HG03520 (cell line): ENCODE results near the gene RPL10A.

Experiments
- ATAC-seq: cut with Tn5 transposase; IDR thresholded peaks from one replicate; pipeline ENCODE4 v1.9.1; 2021; ENCODE audit warnings: mild to moderate bottlenecking, moderate library complexity; ENCODE audit not compliant: unreplicated experiment

The RPL10A gene

GRCh38 chr6:35489995-35490791 lies 22.0 kb downstream of the RPL10A start:
- no peak for ATAC-seq

DNA sequence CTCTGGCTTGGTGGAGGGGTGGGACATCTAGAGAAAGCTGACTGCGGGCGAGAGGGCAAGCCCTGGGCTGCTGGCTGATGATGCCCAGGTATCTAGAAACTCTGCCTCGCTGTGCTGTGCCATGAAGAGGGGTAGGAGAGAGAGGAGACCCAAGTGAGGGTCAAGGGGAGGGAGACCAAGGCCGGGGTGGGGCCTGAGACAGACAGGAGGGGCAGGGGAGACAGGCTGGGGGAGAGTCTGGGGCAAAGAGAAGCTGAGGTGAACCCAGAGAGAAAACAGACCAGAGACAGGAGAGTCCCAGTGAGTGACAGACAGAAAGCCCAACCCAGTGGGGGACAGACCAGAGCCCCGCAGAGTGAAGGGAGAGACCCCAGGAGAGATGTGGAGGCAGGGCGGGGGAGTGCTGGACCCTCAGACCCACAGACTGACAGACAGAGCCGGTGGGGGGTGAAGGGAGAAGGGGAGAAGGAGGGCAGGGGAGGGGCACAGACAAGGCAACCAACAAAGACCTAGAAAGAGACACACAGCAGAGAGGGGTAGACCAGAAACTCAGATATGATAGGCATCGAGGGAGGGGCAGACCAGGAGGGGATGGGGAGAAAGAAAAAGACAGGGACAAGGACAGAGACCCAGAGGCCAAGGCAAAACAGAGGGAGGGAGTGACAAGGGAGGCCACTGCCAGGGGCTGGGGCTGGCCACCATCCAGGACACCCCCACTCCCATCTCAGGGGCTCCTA lies 22.8 kb downstream of the RPL10A start:
- no peak for ATAC-seq

DNA sequence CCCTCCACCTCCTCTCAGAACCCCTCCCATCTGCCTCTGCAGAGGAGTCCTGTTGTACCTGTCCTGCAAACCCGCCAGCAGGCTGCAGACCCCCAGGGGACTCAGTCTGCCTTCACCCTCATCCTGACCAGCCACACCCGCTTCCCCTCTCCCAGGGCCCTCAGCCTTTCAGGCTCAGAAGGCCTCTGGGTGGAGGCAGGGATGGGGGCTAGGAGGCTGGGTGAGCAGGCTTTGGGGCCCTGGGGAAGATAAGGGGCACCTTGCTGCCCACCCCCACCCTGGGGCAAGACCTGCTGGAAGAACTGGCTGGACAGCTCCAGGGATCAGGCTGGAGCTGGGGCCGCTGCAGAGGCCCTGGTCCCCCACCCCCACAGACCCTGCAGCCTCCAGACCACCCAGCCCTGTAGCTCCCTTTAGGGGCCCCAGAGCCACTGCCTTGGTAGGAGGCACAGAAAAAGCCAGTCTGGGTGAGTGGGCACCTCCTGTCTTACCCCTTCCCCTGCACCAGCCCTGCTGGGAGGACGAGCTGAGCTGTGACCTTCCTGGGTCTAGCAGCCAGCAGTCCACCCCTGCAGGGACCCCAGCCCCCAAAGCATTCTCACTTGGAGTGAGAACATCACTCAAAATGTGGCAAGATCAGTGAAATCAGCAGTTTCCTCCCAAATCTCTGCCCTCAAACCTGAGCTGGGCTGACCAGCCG lies 23.5 kb downstream of the RPL10A start:
- no peak for ATAC-seq

- no peak for ATAC-seq
Measured at GRCh38 chr6:35492258-35492973, 24.2 kb downstream of the RPL10A start.

GRCh38 chr6:35492974-35493284 lies 24.7 kb downstream of the RPL10A start:
- ATAC-seq = no peak

DNA sequence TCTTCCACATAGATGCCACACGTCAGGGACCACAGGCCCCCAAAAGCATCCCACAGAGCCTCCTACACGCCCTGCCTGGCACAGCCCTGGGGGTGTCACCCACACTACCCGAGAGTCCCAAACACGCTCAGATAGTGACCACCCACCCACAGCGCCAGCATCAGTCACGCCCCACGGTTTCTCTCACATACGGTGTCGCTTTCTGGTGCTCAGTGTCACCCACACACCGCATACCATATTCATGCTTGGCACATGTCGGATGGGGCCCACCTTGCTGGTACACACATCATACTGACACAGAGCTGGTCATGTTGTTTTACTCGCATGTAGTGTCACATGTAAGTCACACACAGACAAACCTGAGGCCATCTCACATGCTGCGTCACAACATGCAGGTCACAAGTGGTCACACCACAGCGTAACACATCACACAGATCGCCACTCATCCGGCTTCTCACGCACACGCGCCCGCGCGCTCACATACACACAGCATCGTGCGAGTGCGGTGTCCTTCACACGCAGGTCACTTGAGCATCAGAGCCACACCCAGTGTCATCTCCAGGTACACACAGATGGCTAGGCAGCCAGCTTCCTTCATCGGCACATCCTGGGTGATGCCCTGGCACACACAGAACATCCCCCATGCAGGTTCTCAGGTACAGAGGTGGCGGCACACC lies 25.2 kb downstream of the RPL10A start:
- ATAC-seq = no peak

DNA sequence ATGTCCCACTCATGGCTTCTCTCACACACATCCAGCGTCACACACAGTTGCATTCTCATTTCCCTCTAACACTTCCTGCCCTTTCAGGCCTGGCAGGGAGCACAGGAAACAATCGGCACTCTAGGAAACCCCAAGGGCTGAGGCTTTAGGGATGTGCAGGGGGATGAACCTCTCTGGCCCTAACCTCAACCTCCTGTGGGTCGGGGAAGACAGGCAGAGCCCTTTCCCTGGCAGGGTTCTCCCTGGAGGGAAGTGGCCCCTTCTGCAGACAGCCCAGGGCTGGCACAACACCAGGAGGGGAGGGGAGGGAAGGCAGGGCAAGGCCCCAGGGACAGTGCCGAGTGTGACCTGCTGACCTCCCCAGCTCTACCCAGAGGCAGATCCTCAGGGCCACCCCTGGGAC lies 26.0 kb downstream of the RPL10A start:
- ATAC-seq = no peak

DNA sequence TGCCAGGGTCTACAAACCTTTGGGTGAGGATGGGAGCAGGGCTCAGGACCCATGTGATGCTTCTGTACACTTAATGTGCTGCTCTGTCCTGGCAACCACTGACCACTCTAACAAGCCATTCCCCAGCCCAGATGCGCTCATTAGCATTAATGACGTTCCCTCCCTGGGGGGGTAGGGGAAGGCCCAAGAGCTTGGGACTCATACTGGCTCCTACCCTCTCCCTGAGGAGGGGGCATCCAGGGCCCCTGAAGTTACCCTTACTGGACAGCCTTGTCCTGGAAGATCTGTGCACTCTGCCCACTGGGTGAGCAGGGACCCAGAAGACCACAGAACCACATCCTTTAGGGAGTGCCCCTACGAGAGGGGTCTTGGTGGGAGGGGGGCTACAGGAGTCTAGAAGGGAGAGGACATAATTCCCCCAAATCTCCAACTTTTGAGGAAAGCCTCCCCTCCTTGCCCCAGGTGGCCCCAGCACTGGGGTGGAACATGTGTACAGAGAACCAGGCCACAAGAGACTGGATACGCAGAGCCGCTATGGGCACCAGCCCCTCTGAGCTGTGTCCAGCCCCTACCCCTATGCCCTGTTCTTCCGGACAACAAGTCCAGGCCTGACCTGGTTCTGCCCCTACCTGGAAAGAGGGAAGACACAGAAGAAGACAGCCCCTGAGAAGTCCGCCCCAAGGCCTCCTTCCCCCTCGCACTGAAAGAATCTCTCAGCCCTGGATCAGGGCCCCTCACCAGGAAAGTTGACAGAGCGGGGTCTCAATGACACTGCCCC lies 27.2 kb downstream of the RPL10A start:
- ATAC-seq = no peak

DNA sequence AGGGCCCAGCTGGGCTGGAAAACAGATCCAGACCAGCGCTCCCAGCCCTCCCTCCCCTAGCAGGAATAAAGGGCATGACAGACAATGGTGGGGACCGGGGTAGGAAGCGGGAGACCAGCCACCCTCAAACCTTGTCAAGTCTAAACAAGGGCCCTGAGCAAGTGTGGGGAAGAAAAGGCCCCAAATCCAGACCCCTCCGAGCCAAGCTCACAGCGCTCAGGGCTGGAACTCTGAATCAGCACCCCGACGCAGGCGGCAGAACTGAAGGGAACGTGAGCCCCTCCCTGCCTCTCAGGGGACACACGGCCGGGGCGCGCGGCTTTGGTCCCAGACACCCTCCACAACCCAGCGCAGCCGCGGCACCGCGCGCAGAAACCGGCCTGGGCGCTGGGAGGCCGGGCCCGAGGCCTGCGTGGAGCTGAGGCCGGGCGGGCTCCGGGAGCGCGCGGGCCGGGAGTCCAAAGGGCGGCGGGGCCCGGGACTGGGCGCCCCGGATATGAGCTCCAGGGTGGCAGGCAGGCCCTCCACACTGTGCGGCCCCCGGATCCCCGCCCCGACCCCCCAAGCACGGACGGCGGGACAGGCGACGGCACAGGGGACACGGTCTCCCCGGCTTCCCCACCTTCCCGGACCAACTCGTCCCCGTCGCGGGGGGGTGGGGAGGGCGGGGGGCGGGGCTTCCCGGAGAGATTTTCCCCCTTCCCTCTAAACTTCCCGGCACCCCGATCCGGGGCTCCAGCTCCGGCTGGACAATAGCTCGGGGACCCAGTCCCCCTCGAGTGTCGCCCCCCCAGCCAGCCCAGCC lies 28.0 kb downstream of the RPL10A start:
- ATAC-seq = no peak

- ATAC-seq = no peak
Measured at GRCh38 chr6:35496841-35497570, 28.8 kb downstream of the RPL10A start, which contains the start of gene TEAD3. Gene TEAD3, minus strand, starts transcription at chr6:35497079.

GRCh38 chr6:35497571-35498421 lies 29.6 kb downstream of the RPL10A start:
- ATAC-seq = no peak

GRCh38 chr6:35498422-35499067 lies 30.3 kb downstream of the RPL10A start:
- ATAC-seq = no peak

GRCh38 chr6:35499372-35499771 lies 31.2 kb downstream of the RPL10A start:
- no peak for ATAC-seq

- no peak for ATAC-seq
Measured at GRCh38 chr6:35500782-35501181, 32.6 kb downstream of the RPL10A start.

- ATAC-seq = no peak
Measured at GRCh38 chr6:35501784-35502183, 33.6 kb downstream of the RPL10A start.

DNA sequence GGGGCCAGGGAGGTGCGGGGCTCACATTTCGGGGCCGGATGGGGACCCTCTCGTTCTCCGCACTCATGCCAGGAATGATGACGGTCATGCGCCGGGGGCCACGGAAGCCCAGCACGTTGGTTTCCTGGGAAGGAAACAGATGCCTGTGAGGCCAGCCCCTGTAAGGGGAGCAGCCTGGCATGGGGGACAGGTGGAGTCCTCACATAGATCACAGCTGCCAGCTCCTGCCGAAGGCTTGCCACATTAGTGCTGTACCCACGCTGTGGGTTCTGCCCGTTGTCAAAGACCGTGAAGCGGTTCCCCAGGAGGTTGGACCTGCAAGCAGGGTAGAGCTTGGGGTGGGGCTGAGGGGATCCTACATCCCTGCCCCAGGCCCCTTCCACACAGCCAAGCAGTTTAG lies 35.3 kb downstream of the RPL10A start:
- ATAC-seq = no peak

DNA sequence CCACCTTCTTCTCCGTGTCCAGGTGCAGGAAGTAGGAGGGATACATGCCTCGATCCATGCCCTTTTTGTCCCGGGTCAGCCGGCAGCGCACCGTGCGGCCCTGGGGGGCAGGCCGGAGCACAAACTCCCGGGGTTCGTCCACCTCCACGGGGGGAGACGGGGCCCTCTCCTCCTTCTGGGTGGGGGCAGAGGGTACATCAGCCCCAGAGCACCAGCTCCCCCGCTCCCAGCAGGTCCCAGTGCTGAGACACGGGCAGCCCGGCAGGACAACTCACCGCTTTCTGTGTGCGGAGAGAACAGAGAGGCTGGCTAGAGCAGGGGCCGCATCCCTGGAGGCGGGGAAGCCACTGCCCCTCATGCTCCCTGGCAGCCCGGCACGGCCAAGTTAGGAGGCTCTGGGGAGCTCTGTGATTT lies 37.8 kb downstream of the RPL10A start:
- ATAC-seq = no peak
